Tibial nerve (tissue), 4 donors: Measurements from ENCODE around the gene AUTS2.

ENCODE experiments used
- CTCF ChIP-seq, 5 experiments: fragments of 200-600 bp in 3 of 5; fragments of 450-650 bp in 2 of 5; sonication (generic) in 3 of 5; IDR thresholded peaks; one replicate each; pipeline ENCODE4 v1.5.1; 2016 to 2019; ENCODE audit warnings: antibody characterized with exemption in 5 of 5, mild to moderate bottlenecking in 3 of 5, moderate library complexity in 2 of 5
- EP300 ChIP-seq, 2 donors: sonication (generic); formaldehyde crosslinking; IDR thresholded peaks; one replicate each; pipeline ENCODE4 v1.6.1; 2017; ENCODE audit warnings: antibody characterized with exemption in 2 of 2, mild to moderate bottlenecking in 1 of 2
- POLR2A ChIP-seq, 2 donors: fragments of 450-650 bp; IDR thresholded peaks; one replicate each; pipeline ENCODE4 v1.6.1; 2017; ENCODE audit warnings: antibody characterized with exemption in 2 of 2, mild to moderate bottlenecking in 2 of 2, moderate library complexity in 2 of 2

GRCh38 chr7:69871886-69872569 lies 273.8 kb downstream of the AUTS2 start:
- TF ChIP-seq CTCF (IDR thresholded peaks at IDR 0.05) = no peak
- TF ChIP-seq POLR2A (IDR thresholded peaks at IDR 0.05) = no peak
- no peak for TF ChIP-seq EP300 (IDR thresholded peaks at IDR 0.05)
